GM18873 (cell line): ENCODE results near the gene RAB20.
"Not testable (repeated sequence)": the region's sequence is repeated elsewhere in the genome, so short reads cannot be mapped to it uniquely, and the experiment has no call there.

Experiments used
- ATAC-seq: cut with Tn5 transposase; IDR thresholded peaks from one replicate; pipeline ENCODE4 v1.9.1; 2021; ENCODE audit warnings: mild to moderate bottlenecking, moderate library complexity, moderate number of reproducible peaks; ENCODE audit not compliant: unreplicated experiment, low FRiP score

RAB20 gene

DNA sequence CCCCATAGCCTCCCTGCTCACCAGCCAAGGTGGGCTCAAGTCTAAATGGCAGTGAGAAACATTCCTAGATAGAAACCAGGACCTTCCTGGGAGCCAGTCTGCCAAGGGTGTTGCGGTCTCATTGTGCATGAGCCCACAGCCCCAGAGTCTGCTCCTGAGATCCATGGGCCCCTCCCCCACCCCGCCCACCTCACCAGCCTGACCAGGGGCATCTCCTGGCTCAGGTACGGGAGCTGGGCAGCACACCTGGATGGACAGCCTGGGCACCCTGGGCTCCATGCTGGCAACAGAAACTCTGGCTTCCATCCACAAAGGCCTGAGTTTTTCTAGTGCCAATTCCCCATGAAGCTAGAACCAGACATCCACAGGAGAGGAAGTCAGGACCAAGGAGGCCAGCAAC, 65.6 kb downstream of the RAB20 start:
- ATAC-seq: no peak

- no peak for ATAC-seq
Measured at GRCh38 chr13:110495376-110495775, 66.1 kb downstream of the RAB20 start.

DNA sequence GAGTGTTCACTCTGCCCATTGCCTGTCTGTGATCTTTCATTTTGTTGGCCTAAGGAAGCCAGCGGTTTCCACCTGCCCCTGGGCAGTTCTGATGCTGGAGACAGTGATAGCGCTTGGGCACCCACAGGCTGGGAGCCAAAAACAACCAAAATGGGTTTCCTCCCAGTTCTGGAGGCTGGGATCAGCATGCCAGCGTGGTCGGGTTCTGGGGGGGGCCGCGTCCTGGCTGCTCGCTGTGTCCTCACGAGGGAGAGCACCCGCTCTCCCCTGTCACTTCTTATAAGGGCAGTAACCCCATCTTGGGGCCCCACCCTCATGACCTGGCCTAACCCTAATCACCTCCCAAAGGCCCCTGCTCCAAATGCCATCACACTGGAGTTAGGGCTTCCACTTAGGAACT, 67.9 kb downstream of the RAB20 start:
- ATAC-seq: no peak

DNA sequence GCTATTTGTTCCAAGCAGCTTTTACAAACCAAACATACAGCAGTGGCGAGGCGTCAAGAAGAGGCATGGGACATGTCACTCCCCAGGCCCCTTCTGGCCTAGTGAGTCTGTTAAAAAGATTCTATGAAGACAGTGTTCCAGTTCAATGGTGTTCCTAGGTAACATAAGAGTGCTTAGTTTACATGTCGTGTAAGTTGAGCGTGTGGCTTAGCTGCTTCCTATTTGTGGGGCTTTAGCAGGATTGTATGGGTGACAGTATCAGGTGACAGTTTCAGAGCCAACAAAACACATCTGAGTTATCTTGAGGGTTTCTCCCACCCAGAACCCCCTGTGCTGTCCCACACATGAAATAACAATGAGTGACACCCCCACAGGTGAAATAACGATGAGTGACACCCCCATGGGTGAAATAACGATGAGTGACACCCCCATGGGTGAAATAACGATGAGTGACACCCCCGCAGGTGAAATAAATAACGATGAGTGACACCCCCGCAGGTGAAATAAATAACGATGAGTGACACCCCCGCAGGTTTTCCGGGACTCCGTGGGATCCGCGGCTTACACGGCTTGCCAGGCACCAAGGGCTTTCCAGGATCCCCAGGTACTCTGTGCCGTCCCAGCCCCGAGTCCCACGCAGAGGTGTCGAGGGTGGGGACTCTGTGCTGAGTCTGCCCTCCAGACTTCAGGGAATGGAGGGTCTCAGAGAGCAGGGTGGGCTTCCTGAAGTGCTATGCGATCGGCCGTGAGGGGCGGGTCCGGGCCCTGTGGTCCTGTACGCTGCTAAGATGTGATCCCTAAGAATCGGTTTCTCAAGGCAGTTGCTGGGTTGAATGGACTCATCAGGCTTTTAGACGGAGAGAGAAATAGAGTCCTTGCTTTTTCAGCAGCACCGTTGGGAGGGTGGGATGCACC, 68.6 kb downstream of the RAB20 start:
- ATAC-seq: no peak

DNA sequence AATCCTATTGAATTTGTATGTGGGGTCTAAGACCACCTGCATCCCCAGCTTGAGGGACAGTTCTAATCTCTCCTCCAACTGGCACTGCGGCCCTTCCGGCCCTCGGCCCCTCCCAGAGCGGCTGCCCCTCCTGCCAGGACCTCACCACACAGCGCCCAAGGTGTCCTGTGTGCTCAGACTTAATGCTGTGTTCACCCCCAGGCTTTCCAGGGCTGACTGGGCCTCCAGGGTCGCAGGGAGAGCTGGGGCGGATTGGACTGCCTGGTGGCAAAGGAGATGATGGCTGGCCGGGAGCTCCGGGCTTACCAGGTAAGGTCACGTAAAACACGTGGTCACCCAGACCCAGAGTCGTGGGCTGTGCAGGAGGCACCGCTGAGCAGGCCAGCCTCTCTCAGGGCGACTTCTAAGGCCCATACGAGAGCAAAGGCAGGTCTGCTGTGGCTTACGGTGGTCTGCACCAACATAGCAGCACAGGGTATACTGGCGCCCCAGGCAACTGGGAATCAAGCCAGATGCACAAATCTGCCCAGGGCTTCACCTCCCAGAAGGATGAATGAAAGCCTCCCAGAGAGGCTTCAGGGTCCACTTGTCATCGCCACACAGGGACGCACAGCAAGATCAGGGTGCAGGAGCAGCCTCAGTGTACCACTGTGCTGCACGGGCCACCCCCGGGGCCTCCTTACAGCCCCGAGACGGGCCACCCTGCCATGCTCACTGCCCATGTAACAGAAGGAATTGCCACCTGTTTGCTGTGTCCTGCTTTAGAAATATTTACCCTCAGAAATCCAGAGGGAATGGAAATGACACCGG, 69.4 kb downstream of the RAB20 start:
- no peak for ATAC-seq

GRCh38 chr13:110490009-110490770, 71.3 kb downstream of the RAB20 start:
- no peak for ATAC-seq

DNA sequence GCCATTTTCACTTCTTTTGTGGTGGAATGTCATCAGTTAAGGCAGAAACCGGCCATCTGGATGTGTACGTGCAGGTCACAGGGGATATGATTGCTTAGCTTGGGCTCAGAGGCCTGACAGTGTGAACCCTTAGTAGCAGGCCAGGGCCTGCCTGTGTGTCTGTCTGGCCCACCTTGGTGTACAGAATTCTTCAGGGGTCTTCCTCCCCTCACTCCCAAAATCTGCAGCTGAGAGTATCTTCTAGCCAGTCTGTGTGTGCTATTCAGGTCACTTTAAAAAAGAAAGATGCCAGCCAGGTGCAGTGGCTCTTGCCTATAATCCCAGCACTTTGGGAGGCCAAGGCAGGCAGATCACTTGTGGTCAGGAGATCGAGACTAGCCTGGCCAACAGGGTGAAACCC, 74.6 kb downstream of the RAB20 start:
- not testable (repeated sequence) for ATAC-seq

DNA sequence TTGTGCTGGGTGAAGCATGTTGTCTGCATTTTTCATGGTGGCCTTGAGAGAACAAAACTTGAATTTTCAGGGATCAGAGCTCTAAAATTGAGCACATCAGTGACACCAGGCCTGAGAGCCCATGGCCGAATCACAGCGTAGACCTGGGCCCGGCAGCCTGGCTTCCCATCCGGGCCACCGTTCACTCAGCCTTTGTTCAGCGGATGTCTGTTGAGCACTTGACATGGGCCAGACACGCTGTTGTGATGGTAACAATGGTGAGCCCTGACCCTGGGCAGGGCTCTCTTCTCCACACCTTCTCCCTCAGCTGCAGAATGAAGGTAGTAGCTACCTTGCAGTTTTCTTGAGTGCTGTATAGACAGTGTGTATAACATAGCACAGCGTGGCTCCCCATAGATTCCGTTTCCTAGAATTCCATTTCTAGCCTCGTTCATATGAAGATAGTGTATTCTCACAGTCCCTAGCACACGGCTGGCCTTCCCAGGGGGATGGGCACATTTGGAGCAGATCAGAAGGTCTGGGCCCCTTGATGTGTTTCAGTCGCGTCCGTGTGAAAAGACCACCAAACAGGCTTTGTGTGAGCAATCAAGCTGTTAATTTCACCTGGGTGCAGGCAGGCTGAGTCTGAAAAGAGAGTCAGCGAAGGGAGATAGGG, 75.3 kb downstream of the RAB20 start:
- ATAC-seq: no peak

DNA sequence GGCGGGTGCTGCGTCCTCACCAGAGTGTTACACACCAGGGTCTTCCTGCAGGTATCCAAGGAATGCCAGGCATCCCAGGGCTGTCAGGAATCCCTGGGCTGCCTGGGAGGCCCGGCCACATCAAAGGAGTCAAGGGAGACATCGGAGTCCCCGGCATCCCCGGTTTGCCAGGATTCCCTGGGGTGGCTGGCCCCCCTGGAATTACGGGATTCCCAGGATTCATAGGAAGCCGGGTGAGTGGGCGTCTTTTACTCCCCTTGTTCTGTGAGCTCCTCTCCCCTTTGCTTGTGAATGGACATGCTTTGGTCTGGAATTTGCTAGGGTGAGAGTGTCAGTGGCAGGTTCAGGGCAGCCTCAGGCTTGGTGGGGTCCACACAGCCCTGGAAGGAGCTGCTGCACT, 75.9 kb downstream of the RAB20 start:
- ATAC-seq: no peak

- ATAC-seq: no peak
Measured at GRCh38 chr13:110484290-110485048, 77.1 kb downstream of the RAB20 start.

DNA sequence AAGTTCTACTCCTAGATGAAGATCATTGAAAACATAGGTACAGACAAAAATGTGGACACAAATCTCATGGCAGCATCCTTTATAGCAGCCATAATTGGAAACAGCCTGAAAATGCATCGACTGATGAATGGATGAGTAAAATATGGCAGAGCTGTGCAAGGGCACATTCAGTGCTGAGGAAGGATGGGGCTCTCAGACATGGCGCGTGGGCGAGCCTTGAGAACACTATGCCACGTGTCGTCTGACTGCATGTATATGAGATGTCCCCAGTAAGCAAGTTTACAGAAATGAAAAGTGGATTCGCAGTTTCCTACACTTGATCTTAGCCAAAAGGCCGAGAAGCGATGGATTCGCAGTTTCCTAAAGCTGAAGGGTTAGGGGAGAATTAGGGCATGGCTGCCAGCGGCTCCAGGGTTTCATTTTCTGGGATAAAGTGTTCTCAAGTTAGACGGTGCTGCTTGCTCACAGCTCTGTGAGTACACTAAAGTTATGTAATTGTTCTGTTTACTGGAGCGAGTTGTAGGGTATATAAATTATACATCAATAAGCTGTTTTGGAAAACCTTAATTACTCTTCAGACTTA, 78.0 kb downstream of the RAB20 start:
- ATAC-seq: no peak

- ATAC-seq: no peak
Measured at GRCh38 chr13:110480161-110480560, 81.4 kb downstream of the RAB20 start.

- no peak for ATAC-seq
Measured at GRCh38 chr13:110479648-110480047, 81.9 kb downstream of the RAB20 start.

GRCh38 chr13:110479215-110479545, 82.3 kb downstream of the RAB20 start:
- no peak for ATAC-seq

DNA sequence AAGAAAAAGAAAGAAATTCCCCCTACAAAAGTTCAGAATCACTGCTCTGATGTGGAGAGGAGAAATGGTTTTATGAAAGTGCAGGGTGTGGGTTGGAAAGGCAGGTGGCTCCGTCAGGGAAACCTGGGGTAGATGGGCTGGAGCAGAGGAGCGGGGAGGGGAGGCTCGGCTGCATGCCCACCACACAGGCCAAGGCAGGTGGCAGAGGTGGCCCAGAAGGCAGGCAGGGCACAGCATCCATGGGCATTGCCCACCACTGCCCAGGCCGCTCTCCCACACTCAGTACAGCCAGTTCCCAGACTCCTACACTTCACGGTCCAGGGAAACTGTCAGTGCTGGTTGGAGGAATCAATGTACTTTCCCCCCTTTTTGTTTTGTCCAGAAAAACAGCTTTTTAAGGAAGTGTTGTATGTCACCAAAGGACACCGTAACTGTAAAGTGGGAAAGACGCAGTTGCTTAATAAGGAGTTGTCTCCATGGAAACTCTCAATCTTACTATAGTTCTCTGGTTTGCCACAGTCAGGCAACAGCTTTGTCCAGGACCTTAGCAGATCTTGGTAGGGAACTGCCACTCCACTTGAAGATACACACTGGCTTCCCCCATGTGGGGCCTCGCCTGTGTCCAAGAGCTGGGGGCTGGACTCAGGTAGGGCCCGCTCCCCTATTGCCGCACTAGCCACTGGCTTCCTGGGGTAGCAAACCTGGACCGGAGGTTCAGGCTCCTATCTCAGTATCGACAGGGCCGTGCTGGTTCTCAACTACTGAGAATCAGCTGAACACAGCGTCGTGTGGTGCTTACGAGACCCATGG, 82.9 kb downstream of the RAB20 start:
- no peak for ATAC-seq

- no peak for ATAC-seq
Measured at GRCh38 chr13:110477706-110478245, 83.7 kb downstream of the RAB20 start.

DNA sequence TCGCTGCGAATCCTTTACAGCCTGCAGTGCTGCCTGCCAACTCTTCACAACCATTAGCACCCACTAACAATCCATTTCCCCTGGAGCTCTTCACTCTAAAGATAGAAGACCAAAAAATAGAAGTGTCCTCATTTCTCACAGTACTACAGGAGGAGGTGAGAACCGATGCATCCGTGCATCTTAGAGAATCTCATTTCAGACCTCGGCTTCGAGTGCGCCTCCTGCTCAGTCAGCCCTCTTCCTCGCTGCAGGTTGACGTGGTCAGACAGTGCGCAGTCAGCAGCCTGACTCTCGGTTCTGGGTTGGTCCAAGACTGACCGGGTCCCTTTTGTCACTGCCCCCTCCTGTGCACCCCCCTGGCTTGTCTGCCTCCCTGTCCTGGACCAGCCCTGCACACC, 85.3 kb downstream of the RAB20 start:
- ATAC-seq: no peak

GRCh38 chr13:110475550-110476219, 85.8 kb downstream of the RAB20 start:
- no peak for ATAC-seq
